GM21360 (cell line): ENCODE measurements around the gene SYP.
"Not testable (repeated sequence)": the region's sequence is repeated elsewhere in the genome, so short reads cannot be mapped to it uniquely, and the experiment has no call there.

Source experiments
- ATAC-seq: cut with Tn5 transposase; IDR thresholded peaks from one replicate; pipeline ENCODE4 v1.9.1; 2021; ENCODE audit warnings: mild to moderate bottlenecking, moderate library complexity; ENCODE audit not compliant: unreplicated experiment

The SYP gene

DNA sequence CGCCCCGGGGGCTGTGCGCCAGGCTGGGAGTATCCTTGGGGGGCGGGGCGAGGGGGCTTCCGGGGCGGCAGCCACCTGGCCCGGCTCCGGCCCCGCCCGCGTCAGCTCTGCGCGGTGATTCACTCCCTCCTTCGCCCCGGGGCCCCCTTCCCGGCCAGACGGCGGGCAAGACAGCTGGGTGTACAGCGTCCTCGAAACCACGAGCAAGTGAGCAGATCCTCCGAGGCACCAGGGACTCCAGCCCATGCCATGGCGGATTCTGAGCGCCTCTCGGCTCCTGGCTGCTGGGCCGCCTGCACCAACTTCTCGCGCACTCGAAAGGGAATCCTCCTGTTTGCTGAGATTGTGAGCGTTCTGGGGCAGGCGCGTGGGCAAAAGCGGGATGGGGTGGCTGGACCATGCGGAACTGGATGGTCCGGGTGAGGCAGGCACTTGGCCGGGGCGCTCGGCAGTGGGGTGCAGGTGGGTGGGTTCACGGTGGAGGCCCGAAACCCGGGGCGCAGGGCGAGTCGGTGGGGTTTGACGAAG is 28.2 kb downstream of the SYP start, which contains the start of gene PLP2:
Gene PLP2, plus strand, starts transcription at position 147 of the 528 bp plus-strand sequence. Its CDS starts 103 bp downstream, at position 250.
- peak; percentile 33 for ATAC-seq

GRCh38 chrX:49167740-49168108 is 32.3 kb downstream of the SYP start:
- no peak for ATAC-seq

- no peak for ATAC-seq
Observed at GRCh38 chrX:49166914-49167739, 32.9 kb downstream of the SYP start.

DNA sequence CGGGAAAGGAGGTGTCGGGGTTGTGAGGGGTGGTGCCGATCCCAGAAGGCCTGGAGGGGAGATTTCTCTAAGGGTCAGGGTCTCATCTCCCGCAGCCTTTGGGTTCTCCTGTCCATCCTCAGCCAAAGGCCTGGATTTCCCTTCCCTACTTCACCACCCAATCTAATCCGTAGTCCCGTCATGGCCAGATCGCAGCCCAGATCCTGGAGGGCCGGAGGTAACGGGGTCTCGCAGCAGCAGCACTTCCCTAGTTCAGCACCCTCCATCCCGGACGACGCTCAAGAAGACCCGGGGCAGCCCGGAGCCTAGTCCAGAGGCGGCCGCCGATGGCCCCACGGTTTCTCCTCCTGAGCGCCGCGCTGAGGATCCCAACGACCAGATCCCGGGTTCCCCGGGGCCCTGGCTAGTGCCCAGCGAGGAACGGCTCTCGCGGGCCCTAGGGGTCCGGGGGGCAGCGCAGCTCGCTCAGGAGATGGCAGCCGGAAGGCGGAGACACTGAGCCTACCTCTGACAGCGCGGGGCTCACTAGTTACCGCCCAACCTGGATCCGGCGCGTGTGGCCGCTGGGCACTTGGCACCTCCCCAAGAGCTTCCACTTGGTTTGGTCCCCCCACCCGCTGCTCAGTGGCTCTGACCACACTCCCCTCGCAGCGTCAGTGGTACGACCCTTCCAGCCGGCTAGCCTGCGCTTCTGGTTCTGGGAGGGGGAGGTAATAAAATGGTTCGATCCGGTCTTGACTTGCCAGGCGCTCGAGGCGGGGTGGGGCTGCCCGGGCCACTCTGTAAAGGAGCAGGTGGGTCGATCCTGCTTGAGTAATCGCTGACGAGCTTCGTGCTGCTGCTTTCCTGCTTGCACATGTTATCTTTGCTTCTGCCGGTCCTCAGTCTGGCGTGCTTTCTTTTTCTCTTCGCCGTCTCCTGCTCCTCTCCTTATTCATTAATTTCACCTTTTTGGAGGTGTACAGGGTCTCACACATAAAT is 33.8 kb downstream of the SYP start:
- no peak for ATAC-seq

DNA sequence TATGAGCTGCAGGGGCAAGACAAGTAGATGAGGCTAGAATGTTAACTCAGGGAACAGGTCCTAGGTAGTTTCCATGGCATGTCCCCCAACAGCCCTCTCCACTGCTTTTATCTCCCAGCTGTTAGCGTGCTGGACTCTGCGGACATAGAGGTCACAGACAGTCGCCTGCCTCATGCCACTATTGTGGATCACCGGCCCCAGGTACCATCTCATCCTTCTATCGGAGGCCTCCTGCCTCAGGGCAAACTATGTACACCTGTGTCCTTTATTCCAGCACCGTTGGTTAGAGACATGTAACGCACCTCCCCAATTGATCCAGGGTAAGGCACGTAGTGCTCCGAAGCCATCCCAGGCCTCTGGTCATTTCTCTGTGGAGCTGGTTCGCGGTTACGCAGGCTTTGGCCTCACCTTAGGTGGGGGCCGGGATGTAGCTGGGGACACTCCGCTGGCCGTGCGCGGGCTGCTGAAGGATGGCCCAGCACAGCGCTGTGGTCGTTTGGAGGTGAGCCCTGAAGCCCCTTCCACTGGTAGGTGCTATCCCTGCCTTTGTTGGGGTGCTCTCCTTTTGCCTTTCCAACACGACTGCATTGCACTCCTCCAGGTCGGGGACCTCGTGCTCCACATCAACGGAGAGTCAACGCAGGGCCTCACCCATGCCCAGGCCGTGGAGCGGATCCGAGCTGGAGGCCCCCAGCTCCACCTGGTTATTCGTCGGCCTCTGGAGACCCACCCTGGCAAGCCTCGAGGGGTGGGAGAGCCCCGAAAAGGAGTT is 35.2 kb downstream of the SYP start:
- no peak for ATAC-seq

DNA sequence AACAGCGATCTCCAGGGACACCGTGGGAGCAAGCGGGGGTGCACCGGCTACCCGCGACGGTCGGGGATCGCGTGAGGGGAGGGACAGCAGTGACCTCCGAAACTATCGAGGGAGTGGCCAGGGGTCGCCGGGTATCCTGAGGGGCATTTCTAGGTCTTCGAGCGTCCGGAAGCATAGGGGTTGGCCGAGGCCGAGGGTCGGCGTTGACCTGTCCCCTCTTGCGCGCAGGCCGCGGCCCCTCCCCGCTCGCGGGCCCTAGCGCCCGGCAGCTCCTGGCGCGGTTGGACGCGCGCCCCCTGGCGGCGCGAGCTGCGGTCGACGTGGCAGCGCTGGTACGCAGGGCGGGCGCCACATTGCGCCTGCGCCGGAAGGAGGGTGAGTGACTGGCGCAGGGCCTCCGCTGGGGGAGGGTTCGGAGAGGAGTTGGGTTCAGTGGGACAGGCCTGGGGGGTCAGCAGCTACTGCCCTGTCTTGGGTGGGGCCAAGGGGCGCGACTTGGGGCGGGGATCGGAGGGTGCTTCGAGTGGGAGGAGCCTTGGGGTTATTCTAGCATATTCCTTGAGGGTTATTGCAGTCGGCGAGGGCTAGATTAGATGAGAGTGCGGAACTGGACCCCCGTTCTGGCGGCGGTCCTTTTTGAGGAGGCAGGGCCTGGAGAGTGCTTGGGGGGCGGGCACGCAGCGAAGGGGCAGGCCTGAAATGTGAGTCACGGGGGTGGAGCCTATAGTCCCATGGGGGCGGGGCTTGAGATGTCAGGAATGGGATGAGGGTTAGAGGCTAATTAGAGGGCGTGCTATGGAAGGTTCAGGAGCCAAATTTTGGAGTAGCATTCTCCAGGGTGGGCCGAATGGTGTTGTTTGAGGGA is 36.2 kb downstream of the SYP start:
- peak; percentile 42 for ATAC-seq

- ATAC-seq: no peak
Observed at GRCh38 chrX:49162620-49163019, 37.4 kb downstream of the SYP start, which contains the start of gene MAGIX. Gene MAGIX, plus strand, starts transcription at chrX:49162758. Its CDS starts 132 bp downstream, at chrX:49162890.

DNA sequence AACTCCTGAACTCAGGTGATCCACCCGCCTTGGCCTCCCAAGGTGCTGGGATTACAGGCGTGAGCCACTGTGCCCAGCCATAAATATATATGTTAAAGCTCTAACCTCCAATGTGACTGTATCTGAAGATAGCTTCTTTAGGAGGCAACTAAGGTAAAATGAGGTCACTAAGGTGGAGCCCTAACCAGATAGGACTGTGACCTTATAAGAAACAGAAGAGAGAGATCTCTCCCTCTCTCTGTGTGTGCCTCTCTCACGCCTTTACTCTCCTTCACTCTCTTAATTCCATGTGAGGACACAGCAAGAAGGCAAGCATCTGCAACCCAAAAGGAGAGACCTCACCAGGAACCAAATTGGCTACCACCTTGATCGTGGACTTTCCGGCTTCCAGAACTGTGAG is 38.4 kb downstream of the SYP start:
- ATAC-seq: no peak

DNA sequence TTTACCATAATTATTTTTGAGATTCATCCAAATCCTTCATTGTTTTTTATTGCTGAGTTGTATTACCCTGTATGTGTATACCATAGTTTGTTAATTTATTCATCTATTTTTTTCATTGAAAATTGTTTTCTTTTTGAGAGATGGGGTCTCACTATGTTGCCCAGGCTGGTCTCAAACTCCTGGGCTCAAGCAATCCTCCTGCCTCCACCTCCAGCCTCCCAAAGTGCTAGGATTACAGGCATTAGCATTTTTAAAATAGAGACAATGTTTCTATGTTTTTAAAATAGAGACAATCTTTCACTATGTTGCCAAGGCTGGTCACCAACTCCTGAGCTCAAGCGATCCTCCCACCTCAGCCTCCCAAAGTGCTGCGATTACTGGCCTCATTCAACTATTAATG is 39.1 kb downstream of the SYP start:
- no peak for ATAC-seq

DNA sequence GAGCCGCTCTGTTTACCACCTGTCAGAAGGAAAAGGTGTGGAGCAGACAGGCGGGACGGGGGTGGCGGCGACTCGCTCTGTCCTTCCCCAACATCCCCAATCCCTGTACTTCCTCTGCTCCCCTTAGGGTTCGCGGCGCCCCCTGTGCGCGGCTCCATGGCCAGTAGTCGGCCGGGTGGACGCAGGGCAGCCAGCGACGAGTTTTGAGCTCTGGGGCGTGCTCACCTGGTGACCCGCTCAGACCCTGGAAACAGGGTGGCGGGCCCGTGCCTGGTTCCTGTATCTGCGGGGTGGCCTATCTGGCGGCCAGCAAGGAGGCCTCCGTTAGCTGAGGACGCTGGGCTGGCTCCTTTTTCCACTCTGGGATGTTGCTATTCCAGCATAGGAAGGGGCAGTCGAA is 42.8 kb downstream of the SYP start:
- no peak for ATAC-seq

DNA sequence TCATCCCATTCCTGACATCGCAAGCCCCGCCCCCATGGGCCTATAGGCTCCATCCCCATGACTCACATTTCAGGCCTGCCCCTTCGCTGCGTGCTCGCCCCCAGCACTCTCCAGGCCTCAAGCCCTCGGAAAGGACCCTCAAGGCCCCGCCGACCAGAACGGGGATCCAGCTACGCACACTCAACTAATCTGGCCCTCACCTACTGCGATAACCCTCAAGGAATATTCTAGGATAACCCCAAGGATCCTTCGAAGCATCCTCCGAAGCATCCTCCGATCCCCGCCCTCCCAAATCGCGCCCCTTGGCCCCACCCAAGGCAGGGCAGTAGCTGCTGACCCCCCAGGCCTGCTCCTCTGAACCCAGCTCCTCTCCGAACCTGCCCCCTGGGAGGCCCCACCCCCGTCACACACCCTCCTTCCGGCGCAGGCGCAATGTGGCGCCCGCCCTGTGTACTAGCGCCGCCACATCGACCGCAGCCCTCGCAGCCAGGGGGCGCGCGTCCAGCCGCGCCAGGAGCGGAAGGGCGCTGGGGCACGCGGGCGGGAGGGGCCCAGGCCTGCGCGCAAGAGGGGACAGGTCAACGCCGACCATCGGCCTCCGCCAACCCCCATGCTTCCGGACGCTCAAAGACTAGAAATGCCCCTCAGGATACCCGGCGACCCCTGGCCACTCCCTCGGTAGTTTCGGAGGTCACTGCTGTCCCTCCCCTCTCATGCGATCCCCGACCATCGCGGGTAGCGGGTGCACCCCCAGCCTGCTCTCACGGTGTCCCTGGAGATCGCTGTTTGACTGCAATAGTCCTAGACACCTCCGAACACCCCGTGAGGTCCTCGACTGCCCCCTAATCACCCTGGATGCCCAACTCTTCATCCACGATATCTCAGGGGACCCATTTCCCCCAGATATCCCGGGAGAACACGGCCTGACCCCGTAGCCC is 43.8 kb downstream of the SYP start:
- peak; percentile 61 for ATAC-seq

GRCh38 chrX:49155243-49155899 is 44.6 kb downstream of the SYP start:
- ATAC-seq: no peak

DNA sequence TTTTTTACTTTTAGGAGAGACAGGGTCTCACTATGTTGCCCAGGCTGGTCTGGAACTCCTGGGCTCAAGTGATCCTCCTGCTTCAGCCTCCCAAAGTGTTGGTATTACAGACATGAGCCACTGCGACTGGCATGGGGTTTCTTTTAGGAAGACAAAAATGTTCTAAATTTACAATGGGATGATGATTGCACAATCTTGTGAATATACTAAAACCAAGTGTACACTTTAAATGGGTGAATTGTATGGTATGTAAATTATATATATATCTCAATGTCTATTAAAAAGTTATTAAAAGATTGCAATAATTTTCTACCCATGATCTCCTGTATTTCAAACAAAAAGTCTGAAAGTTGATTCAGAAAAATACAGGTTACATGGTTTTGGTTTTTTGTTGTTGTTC is 46.5 kb downstream of the SYP start:
- ATAC-seq: no peak

DNA sequence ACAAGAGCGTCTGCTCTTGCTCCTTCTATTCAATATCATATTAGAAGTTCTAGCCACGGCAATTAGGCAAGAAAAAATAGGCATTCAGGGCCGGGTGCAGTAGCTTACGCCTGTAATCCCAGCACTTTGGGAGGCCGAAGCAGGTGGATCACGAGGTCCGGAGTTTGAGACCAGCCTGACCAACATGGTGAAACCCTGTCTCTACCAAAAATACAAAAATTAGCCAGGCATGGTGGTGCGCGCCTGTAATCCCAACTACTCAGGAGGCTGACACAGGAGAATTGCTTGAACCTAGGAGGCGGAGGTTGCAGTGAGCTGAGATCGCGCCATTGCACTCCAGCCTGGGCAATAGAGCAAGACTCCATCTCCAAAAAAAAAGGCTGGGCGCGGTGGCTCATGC is 50.7 kb downstream of the SYP start:
- ATAC-seq: not testable (repeated sequence)

- not testable (repeated sequence) for ATAC-seq
Observed at GRCh38 chrX:49148390-49149100, 51.4 kb downstream of the SYP start.

- ATAC-seq: no peak
Observed at GRCh38 chrX:49147936-49148335, 52.1 kb downstream of the SYP start.

- no peak for ATAC-seq
Observed at GRCh38 chrX:49147282-49147681, 52.7 kb downstream of the SYP start.
